NCI-H2107 (cell line): ENCODE measurements around the gene DAO.
"Not testable (repeated sequence)": the region's sequence is repeated elsewhere in the genome, so short reads cannot be mapped to it uniquely, and the experiment has no call there.

Source experiments
- DNase-seq: peaks from one replicate; lab custom pipeline; 2025; lab: John Stamatoyannopoulos, UW

Gene DAO

GRCh38 chr12:108850854-108851573, 28.9 kb upstream of the DAO start:
- DNase-seq = no peak

- DNase-seq = no peak
These were observed 27.1 kb upstream of the DAO start for GRCh38 chr12:108852674-108853309.

- no peak for DNase-seq
These were observed 26.5 kb upstream of the DAO start for GRCh38 chr12:108853426-108853825.

- no peak for DNase-seq
These were observed 25.9 kb upstream of the DAO start for GRCh38 chr12:108853981-108854446.

GRCh38 chr12:108854451-108855283, 25.2 kb upstream of the DAO start:
- DNase-seq = no peak

- no peak for DNase-seq
These were observed 24.4 kb upstream of the DAO start for GRCh38 chr12:108855284-108856169.

- DNase-seq = no peak
These were observed 23.8 kb upstream of the DAO start for GRCh38 chr12:108856170-108856427.

GRCh38 chr12:108856428-108857157, 23.3 kb upstream of the DAO start:
- no peak for DNase-seq

- no peak for DNase-seq
These were observed 22.8 kb upstream of the DAO start for GRCh38 chr12:108857158-108857407.

- no peak for DNase-seq
These were observed 21.4 kb upstream of the DAO start for GRCh38 chr12:108858311-108859074.

GRCh38 chr12:108859141-108859922, 20.6 kb upstream of the DAO start:
- not testable (repeated sequence) for DNase-seq

GRCh38 chr12:108859923-108860291, 20.0 kb upstream of the DAO start:
- no peak for DNase-seq

- DNase-seq = no peak
These were observed 19.4 kb upstream of the DAO start for GRCh38 chr12:108860443-108860842.

GRCh38 chr12:108861878-108862587, 17.9 kb upstream of the DAO start:
- no peak for DNase-seq

GRCh38 chr12:108862588-108862959, 17.3 kb upstream of the DAO start:
- no peak for DNase-seq

GRCh38 chr12:108865169-108865568, 14.7 kb upstream of the DAO start:
- no peak for DNase-seq

- DNase-seq = not testable (repeated sequence)
These were observed 13.8 kb upstream of the DAO start for GRCh38 chr12:108866083-108866482.

- DNase-seq = no peak
These were observed 11.1 kb upstream of the DAO start for GRCh38 chr12:108868781-108869180.

GRCh38 chr12:108875280-108875679, 4.6 kb upstream of the DAO start:
- DNase-seq = no peak
